ENCODE results near the gene PSMD13. TPM values are rescaled to one million over a fixed set of nuclear protein-coding genes. Genes with fewer than 3 reads are reported as not detected.

The PSMD13 gene
- total RNA-seq, 1 donor, result 130 TPM

DNA sequence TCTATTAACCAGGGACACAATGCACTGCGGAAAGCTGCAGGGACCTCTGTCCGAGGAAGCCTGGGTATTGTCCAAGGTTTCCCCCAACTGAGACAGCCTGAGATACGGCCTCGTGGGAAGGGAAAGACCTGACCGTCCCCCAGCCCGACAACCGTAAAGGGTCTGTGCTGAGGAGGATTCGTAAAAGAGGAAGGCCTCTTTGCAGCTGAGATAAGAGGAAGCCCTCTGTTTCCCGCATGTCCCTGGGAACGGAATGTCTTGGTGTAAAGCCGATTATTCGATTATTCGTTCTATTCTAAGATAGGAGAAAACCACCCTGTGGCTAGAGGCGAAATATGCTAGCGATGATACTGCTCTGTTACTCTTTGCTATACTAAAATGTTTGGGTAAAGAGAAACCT is 34.8 kb upstream of the PSMD13 start:
- TF ChIP-seq, protein P1, sequence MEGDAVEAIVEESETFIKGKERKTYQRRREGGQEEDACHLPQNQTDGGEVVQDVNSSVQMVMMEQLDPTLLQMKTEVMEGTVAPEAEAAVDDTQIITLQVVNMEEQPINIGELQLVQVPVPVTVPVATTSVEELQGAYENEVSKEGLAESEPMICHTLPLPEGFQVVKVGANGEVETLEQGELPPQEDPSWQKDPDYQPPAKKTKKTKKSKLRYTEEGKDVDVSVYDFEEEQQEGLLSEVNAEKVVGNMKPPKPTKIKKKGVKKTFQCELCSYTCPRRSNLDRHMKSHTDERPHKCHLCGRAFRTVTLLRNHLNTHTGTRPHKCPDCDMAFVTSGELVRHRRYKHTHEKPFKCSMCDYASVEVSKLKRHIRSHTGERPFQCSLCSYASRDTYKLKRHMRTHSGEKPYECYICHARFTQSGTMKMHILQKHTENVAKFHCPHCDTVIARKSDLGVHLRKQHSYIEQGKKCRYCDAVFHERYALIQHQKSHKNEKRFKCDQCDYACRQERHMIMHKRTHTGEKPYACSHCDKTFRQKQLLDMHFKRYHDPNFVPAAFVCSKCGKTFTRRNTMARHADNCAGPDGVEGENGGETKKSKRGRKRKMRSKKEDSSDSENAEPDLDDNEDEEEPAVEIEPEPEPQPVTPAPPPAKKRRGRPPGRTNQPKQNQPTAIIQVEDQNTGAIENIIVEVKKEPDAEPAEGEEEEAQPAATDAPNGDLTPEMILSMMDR (IDR thresholded peaks at IDR 0.05; ENCODE audit: insufficient read depth, low read depth, low read length), result no peak
- DNase-seq (ENCODE audit: low read depth), result no peak
- H3K4me3 ChIP-seq (ENCODE audit: low read depth, low read length), result no peak overlapping the region

DNA sequence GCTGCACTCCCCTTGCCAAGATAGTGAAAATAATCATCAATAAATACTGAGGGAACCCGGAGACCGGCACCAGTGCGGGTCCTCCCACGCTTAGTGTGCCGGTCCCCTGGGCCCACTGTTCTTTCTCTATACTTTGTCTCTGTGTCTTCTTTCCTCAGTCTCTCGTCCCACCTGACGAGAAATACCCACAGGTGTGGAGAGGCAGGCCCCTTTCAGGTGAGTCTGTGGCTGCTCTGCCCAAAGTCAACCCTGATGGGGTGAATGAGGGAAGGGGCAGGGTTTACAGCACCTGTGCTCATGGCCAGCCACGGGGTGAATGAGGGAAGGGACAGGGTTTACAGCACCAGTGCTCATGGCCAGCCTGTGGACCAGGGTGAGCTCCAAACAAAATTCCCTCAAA is 34.3 kb upstream of the PSMD13 start:
- no peak for DNase-seq (ENCODE audit: low read depth)
- no peak overlapping the region for H3K4me3 ChIP-seq (ENCODE audit: low read depth, low read length)
- TF ChIP-seq, protein P1 (IDR thresholded peaks at IDR 0.05; ENCODE audit: insufficient read depth, low read depth, low read length), result no peak

DNA sequence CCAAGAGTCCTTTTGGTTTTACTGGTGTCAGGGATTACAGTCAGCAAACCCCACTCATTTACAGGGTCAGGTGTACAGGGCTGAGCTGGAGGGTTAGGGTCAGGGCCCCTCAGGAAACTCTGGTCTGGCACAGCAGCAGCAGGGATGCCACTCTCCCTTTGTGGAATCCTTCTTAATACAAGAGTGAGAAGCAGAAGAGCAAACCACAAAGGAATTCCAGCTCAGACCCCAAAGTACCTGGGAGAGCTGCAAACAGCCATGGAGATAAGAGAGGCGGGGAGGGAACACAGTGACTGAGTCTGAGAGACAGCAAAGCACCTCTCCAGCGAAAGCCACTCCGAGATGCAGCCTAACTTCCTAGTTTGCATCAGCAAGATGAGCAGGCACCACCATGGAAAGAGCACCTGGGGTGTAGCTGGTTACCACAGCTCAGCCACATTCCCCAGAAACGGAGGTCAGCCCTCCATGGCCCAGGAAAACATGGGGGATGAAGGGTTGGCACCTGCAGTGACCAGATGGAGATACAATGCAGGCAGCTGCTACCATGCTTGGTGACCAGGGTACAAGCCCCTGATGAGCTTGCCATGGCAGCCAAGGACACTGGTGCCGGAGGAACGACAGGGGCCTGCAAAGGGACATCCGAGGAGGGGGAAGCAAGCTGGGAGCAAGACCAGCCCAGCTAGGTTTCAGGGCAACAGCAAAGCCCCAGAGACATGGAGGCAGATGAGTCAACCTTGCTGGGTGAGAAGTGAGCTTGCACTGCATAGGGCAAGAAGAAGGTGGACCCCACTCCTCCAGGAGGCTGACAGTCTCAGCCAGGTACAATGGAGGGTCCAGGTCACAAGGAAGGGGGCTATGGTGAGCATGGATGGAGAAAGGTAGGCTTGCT is 33.5 kb upstream of the PSMD13 start:
- TF ChIP-seq, protein P1 (IDR thresholded peaks at IDR 0.05; ENCODE audit: insufficient read depth, low read depth, low read length), result no peak
- H3K4me3 ChIP-seq (ENCODE audit: low read depth, low read length), result no peak overlapping the region
- DNase-seq (ENCODE audit: low read depth), result no peak

DNA sequence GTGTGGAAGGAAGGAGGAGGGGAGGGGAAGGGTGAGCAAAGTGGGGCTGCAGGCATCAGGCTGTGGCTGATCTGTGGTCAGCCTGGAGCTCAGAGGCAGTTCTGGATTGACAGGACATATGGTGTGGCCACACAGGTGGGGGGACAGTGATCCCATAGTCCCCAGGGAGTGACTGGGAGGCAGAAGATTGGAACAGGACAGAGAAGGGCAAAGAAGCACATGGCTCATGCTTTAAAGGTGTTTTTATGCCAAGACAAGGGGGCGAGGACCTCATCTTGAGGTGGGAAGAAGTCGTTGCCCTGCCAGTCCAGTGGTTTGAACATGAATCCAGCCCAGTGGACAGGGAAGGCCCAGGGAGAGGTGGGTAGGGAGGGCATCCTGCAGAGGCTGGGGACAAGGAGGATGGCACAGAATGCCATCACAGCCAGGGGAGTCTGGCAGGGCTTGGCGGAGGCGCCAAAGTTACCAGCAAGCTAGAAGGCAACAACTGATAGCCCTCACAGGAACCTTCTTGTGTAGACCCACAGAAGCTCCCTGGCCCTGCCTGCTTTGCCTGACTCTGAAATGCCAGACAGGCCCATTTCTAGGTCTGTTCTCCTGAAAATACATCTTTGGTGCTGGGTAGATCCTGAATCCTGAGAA is 32.7 kb upstream of the PSMD13 start:
- no peak overlapping the region for H3K4me3 ChIP-seq (ENCODE audit: low read depth, low read length)
- DNase-seq (ENCODE audit: low read depth), result no peak
- TF ChIP-seq, protein P1 (IDR thresholded peaks at IDR 0.05; ENCODE audit: insufficient read depth, low read depth, low read length), result no peak

DNA sequence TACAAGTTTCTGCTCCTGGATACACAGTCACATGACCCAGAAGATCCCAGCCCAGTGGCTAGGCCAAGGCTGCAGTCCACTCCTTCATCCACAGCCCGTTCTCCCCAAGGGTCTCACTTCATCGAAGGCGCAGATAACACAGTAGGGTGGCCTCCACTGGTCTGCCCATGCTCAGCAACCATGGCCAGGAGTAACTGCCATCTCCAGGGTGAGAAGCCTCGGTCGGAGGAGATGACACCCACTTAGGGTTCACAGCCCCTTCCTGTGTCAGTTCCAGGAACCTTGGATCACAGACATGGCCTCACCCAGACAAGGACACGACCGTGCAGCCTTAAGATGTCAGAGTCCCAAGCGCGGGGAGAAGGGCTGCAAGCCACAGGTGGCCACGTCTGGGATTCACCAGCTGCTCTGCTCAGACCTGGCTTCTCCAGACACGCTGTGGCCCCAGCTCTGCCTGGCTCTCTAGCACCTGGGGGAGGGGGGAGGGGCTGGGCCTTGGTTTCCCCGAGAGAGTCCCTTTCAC is 32.1 kb upstream of the PSMD13 start:
- no peak for DNase-seq (ENCODE audit: low read depth)
- no peak overlapping the region for H3K4me3 ChIP-seq (ENCODE audit: low read depth, low read length)
- TF ChIP-seq, protein P1 (IDR thresholded peaks at IDR 0.05; ENCODE audit: insufficient read depth, low read depth, low read length), result no peak

DNA sequence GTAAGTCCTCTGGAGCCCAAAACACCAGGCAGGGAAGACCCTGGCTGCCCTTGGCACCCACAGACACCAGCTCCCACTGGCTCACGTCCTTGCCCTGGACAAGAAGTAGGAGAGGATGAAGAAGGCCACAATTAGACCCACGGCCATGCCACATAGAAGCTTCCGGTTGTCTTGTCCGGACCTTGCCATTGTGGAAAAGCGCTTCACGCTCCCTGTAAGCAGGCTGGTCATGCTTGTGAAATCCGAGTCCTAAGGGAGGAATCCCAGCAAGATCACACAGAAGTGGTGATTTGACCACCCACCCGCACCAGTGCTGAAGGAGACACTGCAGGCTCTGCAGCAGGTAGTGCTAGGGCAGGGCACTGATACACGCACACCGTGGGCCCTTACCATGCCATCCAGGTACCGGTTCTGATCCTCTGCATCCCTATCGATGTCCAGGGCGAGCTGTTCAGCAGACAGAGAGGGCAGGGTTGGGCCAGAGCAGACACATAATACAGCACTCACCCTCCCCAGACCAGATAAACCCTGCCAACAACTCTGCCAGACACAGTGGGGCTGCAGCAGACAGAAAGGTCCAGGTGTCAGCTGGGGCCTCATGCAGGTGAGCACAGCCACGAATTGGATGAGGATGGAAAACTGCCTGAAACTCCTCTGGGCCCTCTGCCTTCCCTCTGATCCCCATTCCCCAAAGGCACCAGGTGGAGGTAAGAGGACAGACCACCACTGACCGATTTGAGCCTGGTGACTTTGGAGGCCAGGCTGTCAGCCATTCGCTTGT is 31.4 kb upstream of the PSMD13 start:
- no peak for DNase-seq (ENCODE audit: low read depth)
- peak overlapping the region; percentile 79 for H3K4me3 ChIP-seq (ENCODE audit: low read depth, low read length)
- TF ChIP-seq, protein P1 (IDR thresholded peaks at IDR 0.05; ENCODE audit: insufficient read depth, low read depth, low read length), result no peak

All from fibroblast of villous mesenchyme (primary cell).